Measurements from ENCODE around the gene CA10. TPM values are rescaled to one million over a fixed set of nuclear protein-coding genes. Genes with fewer than 3 reads are reported as not detected.
A peak's percentile ranks its signal among the peaks of the same experiment; 100 is the strongest.

CA10 gene
- total and polyA plus RNA-seq, 2 experiments from 2014 or later, result 0.92 to 1.5 TPM

DNA sequence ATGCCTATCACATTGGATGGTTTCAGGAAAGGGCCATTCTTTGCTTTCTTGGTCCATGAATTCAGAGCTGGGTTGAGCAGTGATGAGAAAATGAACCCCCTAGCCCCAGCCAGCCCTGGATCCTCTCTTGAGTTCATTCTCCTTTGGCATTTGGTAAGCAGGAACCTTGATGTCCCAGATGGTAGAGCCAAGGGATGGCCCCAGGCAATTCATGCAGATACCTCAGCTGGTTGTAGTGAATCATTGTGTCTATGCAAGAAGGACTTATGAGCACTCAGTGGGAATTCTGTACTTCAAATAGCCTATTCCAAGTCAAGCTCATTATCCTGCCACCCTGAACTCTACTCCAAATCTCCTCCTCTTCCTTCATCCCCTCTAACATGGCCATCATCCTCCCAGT lies 485.4 kb downstream of the CA10 start:
- Histone ChIP-seq H3K36me3 (ENCODE audit: insufficient read depth) (no peaks in the 10 kb centered on the region), H3K27ac (ENCODE audit: low read depth) (no peak overlapping the region), H3F3A (replicated peaks; ENCODE audit: low read depth) (no peaks in the 10 kb centered on the region), H3K27me3 (ENCODE audit: insufficient read depth) (no peaks in the 10 kb centered on the region), H3K4me3 (no peak overlapping the region), H3K79me2 (replicated peaks; ENCODE audit: insufficient read depth) (no peaks in the 10 kb centered on the region), H2AFZ (no peak overlapping the region), H4K20me1 (replicated peaks; ENCODE audit: insufficient read depth) (no peaks in the 10 kb centered on the region), H3K4me1 (ENCODE audit: insufficient read depth) (no peaks in the 10 kb centered on the region), H3K4me2 (no peak overlapping the region), H3K9me2 (ENCODE audit: insufficient read depth) (0 out of 2 replicates have a peak, but pooled peaks cover 10% of the 10 kb centered on the region)
- Mint-ChIP-seq H3K4me1 (peaks cover 3% of the 10 kb centered on the region; the same call in 2 of the 3 replicates), H3K4me3 (no peak overlapping the region), H3K27me3 (ENCODE audit: insufficient read depth, low read depth, poor library complexity) (peaks cover 6% of the 10 kb centered on the region), H3K9me3 (peaks cover 18% of the 10 kb centered on the region), H3K27ac (peak overlapping the region; percentile 26; the same call in 1 of the 2 replicates), H3K36me3 (ENCODE audit: low read depth) (peaks cover 13% of the 10 kb centered on the region; the same call in 2 of the 3 replicates)
- DNase-seq (ENCODE audit: low spot score) (no peak), ATAC-seq (no peak)
- TF ChIP-seq ETS1 (IDR thresholded peaks at IDR 0.05) (no peak), ZNF114 (CRISPR knock-in tag; IDR thresholded peaks at IDR 0.05) (no peak), EZH2phosphoT487 (IDR thresholded peaks at IDR 0.05; ENCODE audit: unreplicated experiment) (no peak), REST (IDR thresholded peaks at IDR 0.05; ENCODE audit: unreplicated experiment) (no peak), EZH2 (IDR thresholded peaks at IDR 0.05; ENCODE audit: low read depth, unreplicated experiment) (no peak), ZNF331 (CRISPR knock-in tag; IDR thresholded peaks at IDR 0.05; ENCODE audit: low read depth) (no peak), POLR2AphosphoS5 (IDR thresholded peaks at IDR 0.05; ENCODE audit: low read depth) (no peak), CREB1 (CRISPR knock-in tag; IDR thresholded peaks at IDR 0.05; ENCODE audit: low read depth) (no peak), JUNB (IDR thresholded peaks at IDR 0.05; ENCODE audit: unreplicated experiment) (no peak), NANOG (IDR thresholded peaks at IDR 0.05; ENCODE audit: borderline replicate concordance) (no peak)
- TF ChIP-seq, protein P1, sequence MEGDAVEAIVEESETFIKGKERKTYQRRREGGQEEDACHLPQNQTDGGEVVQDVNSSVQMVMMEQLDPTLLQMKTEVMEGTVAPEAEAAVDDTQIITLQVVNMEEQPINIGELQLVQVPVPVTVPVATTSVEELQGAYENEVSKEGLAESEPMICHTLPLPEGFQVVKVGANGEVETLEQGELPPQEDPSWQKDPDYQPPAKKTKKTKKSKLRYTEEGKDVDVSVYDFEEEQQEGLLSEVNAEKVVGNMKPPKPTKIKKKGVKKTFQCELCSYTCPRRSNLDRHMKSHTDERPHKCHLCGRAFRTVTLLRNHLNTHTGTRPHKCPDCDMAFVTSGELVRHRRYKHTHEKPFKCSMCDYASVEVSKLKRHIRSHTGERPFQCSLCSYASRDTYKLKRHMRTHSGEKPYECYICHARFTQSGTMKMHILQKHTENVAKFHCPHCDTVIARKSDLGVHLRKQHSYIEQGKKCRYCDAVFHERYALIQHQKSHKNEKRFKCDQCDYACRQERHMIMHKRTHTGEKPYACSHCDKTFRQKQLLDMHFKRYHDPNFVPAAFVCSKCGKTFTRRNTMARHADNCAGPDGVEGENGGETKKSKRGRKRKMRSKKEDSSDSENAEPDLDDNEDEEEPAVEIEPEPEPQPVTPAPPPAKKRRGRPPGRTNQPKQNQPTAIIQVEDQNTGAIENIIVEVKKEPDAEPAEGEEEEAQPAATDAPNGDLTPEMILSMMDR (conservative IDR thresholded peaks at IDR 0.05; ENCODE audit: low read depth in 2 of 2), result no peak

All from GM23338 (cell line).